Measurements from ENCODE around the gene SPACDR.
A peak's percentile ranks its signal among the peaks of the same experiment; 100 is the strongest.

SPACDR gene

GRCh38 chr7:100483722-100484672 lies 19.9 kb upstream of the SPACDR start, which contains the start of gene NYAP1:
Gene NYAP1, plus strand, starts transcription at chr7:100483927. Its CDS starts 1,385 bp downstream, at chr7:100485312.
- peaks cover 14% of the 10 kb centered on the region for H3K4me1 ChIP-seq (ENCODE audit: control insufficient read depth, low read depth, low read length)
- H3K9ac ChIP-seq (ENCODE audit: low read length) = peak within 1 kb of the TSS; percentile 22
- no peaks in the 10 kb centered on the region for H3K36me3 ChIP-seq (ENCODE audit: control insufficient read depth, low read depth, low read length)
- peak within 1 kb of the TSS; percentile 78 for H3K4me3 ChIP-seq (ENCODE audit: low read length)
- H3K27me3 ChIP-seq (ENCODE audit: control insufficient read depth, insufficient read depth, low read length) = no peaks in the 10 kb centered on the region
- no peaks in the 10 kb centered on the region for H3K9me3 ChIP-seq (ENCODE audit: control insufficient read depth, low read depth, low read length)
- H3K27ac ChIP-seq (ENCODE audit: low read length) = no peak within 1 kb of the TSS

GRCh38 chr7:100483090-100483721 lies 19.1 kb upstream of the SPACDR start:
- Histone ChIP-seq H3K36me3 (ENCODE audit: control insufficient read depth, low read depth, low read length) (no peaks in the 10 kb centered on the region), H3K9ac (ENCODE audit: low read length) (no peak overlapping the region), H3K4me3 (ENCODE audit: low read length) (peak overlapping the region; percentile 78), H3K27ac (ENCODE audit: low read length) (no peak overlapping the region), H3K9me3 (ENCODE audit: control insufficient read depth, low read depth, low read length) (no peaks in the 10 kb centered on the region), H3K27me3 (ENCODE audit: control insufficient read depth, insufficient read depth, low read length) (no peaks in the 10 kb centered on the region), H3K4me1 (ENCODE audit: control insufficient read depth, low read depth, low read length) (peaks cover 14% of the 10 kb centered on the region)

- Histone ChIP-seq H3K36me3 (ENCODE audit: control insufficient read depth, low read depth, low read length) (no peaks in the 10 kb centered on the region), H3K9me3 (ENCODE audit: control insufficient read depth, low read depth, low read length) (no peaks in the 10 kb centered on the region), H3K4me3 (ENCODE audit: low read length) (peak overlapping the region; percentile 78), H3K27me3 (ENCODE audit: control insufficient read depth, insufficient read depth, low read length) (no peaks in the 10 kb centered on the region), H3K4me1 (ENCODE audit: control insufficient read depth, low read depth, low read length) (peaks cover 14% of the 10 kb centered on the region), H3K9ac (ENCODE audit: low read length) (no peak overlapping the region), H3K27ac (ENCODE audit: low read length) (no peak overlapping the region)
These were observed 18.6 kb upstream of the SPACDR start for GRCh38 chr7:100482728-100483089.

GRCh38 chr7:100481466-100481865 lies 17.4 kb upstream of the SPACDR start:
- Histone ChIP-seq H3K4me1 (ENCODE audit: control insufficient read depth, low read depth, low read length) (peaks cover 11% of the 10 kb centered on the region), H3K27me3 (ENCODE audit: control insufficient read depth, insufficient read depth, low read length) (no peaks in the 10 kb centered on the region), H3K9me3 (ENCODE audit: control insufficient read depth, low read depth, low read length) (no peaks in the 10 kb centered on the region), H3K4me3 (ENCODE audit: low read length) (no peak overlapping the region), H3K36me3 (ENCODE audit: control insufficient read depth, low read depth, low read length) (no peaks in the 10 kb centered on the region), H3K27ac (ENCODE audit: low read length) (no peak overlapping the region), H3K9ac (ENCODE audit: low read length) (no peak overlapping the region)

GRCh38 chr7:100478958-100479660 lies 15.0 kb upstream of the SPACDR start, which contains the start of gene TSC22D4:
Gene TSC22D4, minus strand, starts transcription at chr7:100479214. Its CDS starts 1,176 bp downstream, at chr7:100478038.
- Histone ChIP-seq H3K27ac (ENCODE audit: low read length) (no peak within 1 kb of the TSS), H3K4me3 (ENCODE audit: low read length) (peak within 1 kb of the TSS; percentile 71), H3K9me3 (ENCODE audit: control insufficient read depth, low read depth, low read length) (no peaks in the 10 kb centered on the region), H3K4me1 (ENCODE audit: control insufficient read depth, low read depth, low read length) (peaks cover 6% of the 10 kb centered on the region), H3K27me3 (ENCODE audit: control insufficient read depth, insufficient read depth, low read length) (no peaks in the 10 kb centered on the region), H3K9ac (ENCODE audit: low read length) (peak within 1 kb of the TSS; percentile 53), H3K36me3 (ENCODE audit: control insufficient read depth, low read depth, low read length) (no peaks in the 10 kb centered on the region)

GRCh38 chr7:100477871-100478267 lies 13.8 kb upstream of the SPACDR start:
- no peak overlapping the region for H3K9ac ChIP-seq (ENCODE audit: low read length)
- H3K27me3 ChIP-seq (ENCODE audit: control insufficient read depth, insufficient read depth, low read length) = no peaks in the 10 kb centered on the region
- H3K4me1 ChIP-seq (ENCODE audit: control insufficient read depth, low read depth, low read length) = peaks cover 7% of the 10 kb centered on the region
- peak overlapping the region; percentile 71 for H3K4me3 ChIP-seq (ENCODE audit: low read length)
- H3K9me3 ChIP-seq (ENCODE audit: control insufficient read depth, low read depth, low read length) = no peaks in the 10 kb centered on the region
- no peak overlapping the region for H3K27ac ChIP-seq (ENCODE audit: low read length)
- no peaks in the 10 kb centered on the region for H3K36me3 ChIP-seq (ENCODE audit: control insufficient read depth, low read depth, low read length)

- H3K9ac ChIP-seq (ENCODE audit: low read length) = no peak overlapping the region
- peaks cover 9% of the 10 kb centered on the region for H3K4me1 ChIP-seq (ENCODE audit: control insufficient read depth, low read depth, low read length)
- no peak overlapping the region for H3K27ac ChIP-seq (ENCODE audit: low read length)
- no peaks in the 10 kb centered on the region for H3K27me3 ChIP-seq (ENCODE audit: control insufficient read depth, insufficient read depth, low read length)
- no peak overlapping the region for H3K4me3 ChIP-seq (ENCODE audit: low read length)
- no peaks in the 10 kb centered on the region for H3K36me3 ChIP-seq (ENCODE audit: control insufficient read depth, low read depth, low read length)
- no peaks in the 10 kb centered on the region for H3K9me3 ChIP-seq (ENCODE audit: control insufficient read depth, low read depth, low read length)
These were observed 13.1 kb upstream of the SPACDR start for GRCh38 chr7:100476903-100477870.

GRCh38 chr7:100476101-100476780 lies 12.2 kb upstream of the SPACDR start:
- H3K9ac ChIP-seq (ENCODE audit: low read length) = no peak overlapping the region
- peaks cover 9% of the 10 kb centered on the region for H3K4me1 ChIP-seq (ENCODE audit: control insufficient read depth, low read depth, low read length)
- no peak overlapping the region for H3K27ac ChIP-seq (ENCODE audit: low read length)
- no peak overlapping the region for H3K4me3 ChIP-seq (ENCODE audit: low read length)
- H3K9me3 ChIP-seq (ENCODE audit: control insufficient read depth, low read depth, low read length) = no peaks in the 10 kb centered on the region
- no peaks in the 10 kb centered on the region for H3K27me3 ChIP-seq (ENCODE audit: control insufficient read depth, insufficient read depth, low read length)
- no peaks in the 10 kb centered on the region for H3K36me3 ChIP-seq (ENCODE audit: control insufficient read depth, low read depth, low read length)

GRCh38 chr7:100475549-100475948 lies 11.5 kb upstream of the SPACDR start:
- H3K27ac ChIP-seq (ENCODE audit: low read length) = no peak overlapping the region
- H3K9me3 ChIP-seq (ENCODE audit: control insufficient read depth, low read depth, low read length) = no peaks in the 10 kb centered on the region
- no peak overlapping the region for H3K9ac ChIP-seq (ENCODE audit: low read length)
- no peak overlapping the region for H3K4me3 ChIP-seq (ENCODE audit: low read length)
- H3K36me3 ChIP-seq (ENCODE audit: control insufficient read depth, low read depth, low read length) = no peaks in the 10 kb centered on the region
- peaks cover 9% of the 10 kb centered on the region for H3K4me1 ChIP-seq (ENCODE audit: control insufficient read depth, low read depth, low read length)
- H3K27me3 ChIP-seq (ENCODE audit: control insufficient read depth, insufficient read depth, low read length) = no peaks in the 10 kb centered on the region

GRCh38 chr7:100472854-100473499 lies 8.9 kb upstream of the SPACDR start:
- no peaks in the 10 kb centered on the region for H3K36me3 ChIP-seq (ENCODE audit: control insufficient read depth, low read depth, low read length)
- H3K4me3 ChIP-seq (ENCODE audit: low read length) = no peak overlapping the region
- H3K9me3 ChIP-seq (ENCODE audit: control insufficient read depth, low read depth, low read length) = no peaks in the 10 kb centered on the region
- no peaks in the 10 kb centered on the region for H3K27me3 ChIP-seq (ENCODE audit: control insufficient read depth, insufficient read depth, low read length)
- peaks cover 9% of the 10 kb centered on the region for H3K4me1 ChIP-seq (ENCODE audit: control insufficient read depth, low read depth, low read length)
- no peak overlapping the region for H3K27ac ChIP-seq (ENCODE audit: low read length)
- H3K9ac ChIP-seq (ENCODE audit: low read length) = no peak overlapping the region

Measured in iPS-18a (cell line).